ENCODE measurements around the gene CREB5.

DNA sequence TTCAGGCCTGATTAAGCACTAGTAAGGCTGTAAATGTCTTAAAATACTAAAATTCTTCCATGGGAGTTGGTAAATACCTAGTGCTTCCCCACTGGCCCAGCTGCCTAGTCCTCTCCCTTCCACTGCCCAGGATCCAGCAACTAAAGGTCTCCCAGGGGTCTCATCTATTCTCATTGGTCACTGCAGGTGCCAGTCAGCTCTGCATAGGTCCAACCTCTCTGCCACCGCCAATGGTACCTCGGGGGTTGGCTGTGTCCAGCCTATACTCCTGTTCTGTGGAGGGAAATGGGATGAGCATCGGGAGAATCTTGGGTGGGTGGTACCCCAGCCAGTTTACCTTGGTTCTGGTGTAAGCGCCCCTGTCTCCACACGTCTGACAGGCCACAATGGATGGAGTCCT is 6.1 kb upstream of the CREB5 start:
- TF ChIP-seq TOX (CRISPR knock-in tag; IDR thresholded peaks at IDR 0.05; ENCODE audit: borderline replicate concordance) (no peak), PPARA (CRISPR knock-in tag; IDR thresholded peaks at IDR 0.05; ENCODE audit: borderline replicate concordance) (no peak), ZFP30 (CRISPR knock-in tag; IDR thresholded peaks at IDR 0.05) (no peak), CSDC2 (CRISPR knock-in tag; IDR thresholded peaks at IDR 0.05) (no peak), ZNF565 (CRISPR knock-in tag; conservative IDR thresholded peaks at IDR 0.05; ENCODE audit: low read depth) (no peak), POU6F1 (CRISPR knock-in tag; IDR thresholded peaks at IDR 0.05; ENCODE audit: borderline replicate concordance, low read depth) (no peak), SNAI2 (CRISPR knock-in tag; IDR thresholded peaks at IDR 0.05) (no peak), OSR1 (CRISPR knock-in tag; IDR thresholded peaks at IDR 0.05) (no peak)
- TF ChIP-seq, protein P1, sequence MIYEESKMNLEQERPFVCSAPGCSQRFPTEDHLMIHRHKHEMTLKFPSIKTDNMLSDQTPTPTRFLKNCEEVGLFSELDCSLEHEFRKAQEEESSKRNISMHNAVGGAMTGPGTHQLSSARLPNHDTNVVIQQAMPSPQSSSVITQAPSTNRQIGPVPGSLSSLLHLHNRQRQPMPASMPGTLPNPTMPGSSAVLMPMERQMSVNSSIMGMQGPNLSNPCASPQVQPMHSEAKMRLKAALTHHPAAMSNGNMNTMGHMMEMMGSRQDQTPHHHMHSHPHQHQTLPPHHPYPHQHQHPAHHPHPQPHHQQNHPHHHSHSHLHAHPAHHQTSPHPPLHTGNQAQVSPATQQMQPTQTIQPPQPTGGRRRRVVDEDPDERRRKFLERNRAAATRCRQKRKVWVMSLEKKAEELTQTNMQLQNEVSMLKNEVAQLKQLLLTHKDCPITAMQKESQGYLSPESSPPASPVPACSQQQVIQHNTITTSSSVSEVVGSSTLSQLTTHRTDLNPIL (CRISPR knock-in tag; IDR thresholded peaks at IDR 0.05; ENCODE audit: low read depth): no peak
- TF ChIP-seq, protein P2, sequence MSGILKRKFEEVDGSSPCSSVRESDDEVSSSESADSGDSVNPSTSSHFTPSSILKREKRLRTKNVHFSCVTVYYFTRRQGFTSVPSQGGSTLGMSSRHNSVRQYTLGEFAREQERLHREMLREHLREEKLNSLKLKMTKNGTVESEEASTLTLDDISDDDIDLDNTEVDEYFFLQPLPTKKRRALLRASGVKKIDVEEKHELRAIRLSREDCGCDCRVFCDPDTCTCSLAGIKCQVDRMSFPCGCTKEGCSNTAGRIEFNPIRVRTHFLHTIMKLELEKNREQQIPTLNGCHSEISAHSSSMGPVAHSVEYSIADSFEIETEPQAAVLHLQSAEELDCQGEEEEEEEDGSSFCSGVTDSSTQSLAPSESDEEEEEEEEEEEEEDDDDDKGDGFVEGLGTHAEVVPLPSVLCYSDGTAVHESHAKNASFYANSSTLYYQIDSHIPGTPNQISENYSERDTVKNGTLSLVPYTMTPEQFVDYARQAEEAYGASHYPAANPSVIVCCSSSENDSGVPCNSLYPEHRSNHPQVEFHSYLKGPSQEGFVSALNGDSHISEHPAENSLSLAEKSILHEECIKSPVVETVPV (CRISPR knock-in tag; IDR thresholded peaks at IDR 0.05): no peak
- TF ChIP-seq, protein P3, sequence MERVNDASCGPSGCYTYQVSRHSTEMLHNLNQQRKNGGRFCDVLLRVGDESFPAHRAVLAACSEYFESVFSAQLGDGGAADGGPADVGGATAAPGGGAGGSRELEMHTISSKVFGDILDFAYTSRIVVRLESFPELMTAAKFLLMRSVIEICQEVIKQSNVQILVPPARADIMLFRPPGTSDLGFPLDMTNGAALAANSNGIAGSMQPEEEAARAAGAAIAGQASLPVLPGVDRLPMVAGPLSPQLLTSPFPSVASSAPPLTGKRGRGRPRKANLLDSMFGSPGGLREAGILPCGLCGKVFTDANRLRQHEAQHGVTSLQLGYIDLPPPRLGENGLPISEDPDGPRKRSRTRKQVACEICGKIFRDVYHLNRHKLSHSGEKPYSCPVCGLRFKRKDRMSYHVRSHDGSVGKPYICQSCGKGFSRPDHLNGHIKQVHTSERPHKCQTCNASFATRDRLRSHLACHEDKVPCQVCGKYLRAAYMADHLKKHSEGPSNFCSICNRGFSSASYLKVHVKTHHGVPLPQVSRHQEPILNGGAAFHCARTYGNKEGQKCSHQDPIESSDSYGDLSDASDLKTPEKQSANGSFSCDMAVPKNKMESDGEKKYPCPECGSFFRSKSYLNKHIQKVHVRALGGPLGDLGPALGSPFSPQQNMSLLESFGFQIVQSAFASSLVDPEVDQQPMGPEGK (CRISPR knock-in tag; IDR thresholded peaks at IDR 0.05; ENCODE audit: borderline replicate concordance): no peak

Measured in SK-N-SH treated with all-trans-retinoic acid at 6 μM for 48 hours (cell line).